GM18870 (cell line): ENCODE results near the gene MINK1.

Experiments
- ATAC-seq: cut with Tn5 transposase; IDR thresholded peaks from one replicate; pipeline ENCODE4 v1.9.1; 2021; ENCODE audit warnings: moderate library complexity; ENCODE audit not compliant: unreplicated experiment

The MINK1 gene

GRCh38 chr17:4945176-4945943, 112.2 kb downstream of the MINK1 start:
- ATAC-seq: peak; percentile 36

- ATAC-seq: no peak
Observed at GRCh38 chr17:4945944-4946280, 112.8 kb downstream of the MINK1 start.

- no peak for ATAC-seq
Observed at GRCh38 chr17:4946312-4946976, 113.3 kb downstream of the MINK1 start.

- ATAC-seq: no peak
Observed at GRCh38 chr17:4947010-4947410, 113.9 kb downstream of the MINK1 start.
